IMR-90 (cell line): ENCODE results near the gene CFAP299. TPM values are rescaled to one million over a fixed set of nuclear protein-coding genes. Genes with fewer than 3 reads are reported as not detected.
"Not testable (repeated sequence)": the region's sequence is repeated elsewhere in the genome, so short reads cannot be mapped to it uniquely, and the experiment has no call there.

ENCODE experiments used
- ATAC-seq: fragments of 200-7000 bp; cut with Tn5 transposase; 2 replicates; pipeline ENCODE4 v1.9.1; 2020; ENCODE audit warnings: low read depth, mild to moderate bottlenecking, moderate library complexity
- BruUV-seq: library from RNA; stranded (reverse); fragments of 400-500 nt; replicated peaks from 2 replicates; lab custom pipeline; 2021; lab: Mats Ljungman, UMichigan
- CTCF ChIA-PET: fragments of 300-600 bp; formaldehyde crosslinking; extraction: SDS; loops from one replicate; lab custom pipeline; 2021; ENCODE audit warnings: antibody characterized with exemption; lab: Yijun Ruan, JAX
- POLR2A ChIA-PET: fragments of 300-600 bp; sonication (Branson Sonifier 250); formaldehyde crosslinking; loops from one replicate; lab custom pipeline; 2022; ENCODE audit warnings: antibody characterized with exemption; ENCODE audit not compliant: unreplicated experiment; lab: Charles Lee
- DNase-seq: peaks from one replicate; pipeline ENCODE4 v3.0.0; 2013
- H2AFZ ChIP-seq: replicated peaks from 2 replicates; pipeline ENCODE3; 2013; ENCODE audit warnings: low read length, mild to moderate bottlenecking; ENCODE audit not compliant: poor library complexity
- H2AK5ac ChIP-seq: 2 replicates; pipeline ENCODE4 v1.6.1; 2013; ENCODE audit warnings: low read depth, low read length, inconsistent platforms
- H2AK9ac ChIP-seq: replicated peaks from 2 replicates; pipeline ENCODE3; 2013; ENCODE audit warnings: mild to moderate bottlenecking, low read depth, low read length, moderate library complexity; ENCODE audit not compliant: poor library complexity
- H2BK120ac ChIP-seq: 2 replicates; pipeline ENCODE4 v1.6.1; 2013; ENCODE audit warnings: low read depth, low read length, inconsistent platforms
- H2BK15ac ChIP-seq: 3 replicates; pipeline ENCODE4 v1.6.1; 2013; ENCODE audit warnings: low read depth, low read length, inconsistent platforms
- H2BK20ac ChIP-seq: 2 replicates; pipeline ENCODE4 v1.6.1; 2013; ENCODE audit warnings: low read depth, mild to moderate bottlenecking, inconsistent platforms, low read length, moderate library complexity
- H2BK5ac ChIP-seq: 2 replicates; pipeline ENCODE4 v1.6.1; 2013; ENCODE audit warnings: mild to moderate bottlenecking, low read depth, low read length, inconsistent platforms; ENCODE audit not compliant: poor library complexity, severe bottlenecking
- H3K14ac ChIP-seq: replicated peaks from 2 replicates; pipeline ENCODE4 v1.6.1; 2013; ENCODE audit warnings: low read depth, low read length, inconsistent platforms
- H3K18ac ChIP-seq: 2 replicates; pipeline ENCODE4 v1.6.1; 2013; ENCODE audit warnings: low read depth, low read length, control low read depth
- H3K23ac ChIP-seq: 2 replicates; pipeline ENCODE4 v1.6.1; 2013; ENCODE audit warnings: low read depth, low read length, inconsistent platforms
- H3K27ac ChIP-seq: 2 replicates; pipeline ENCODE4 v1.5.1; 2013; ENCODE audit warnings: mild to moderate bottlenecking, control low read depth, low read length; ENCODE audit not compliant: insufficient read depth
- H3K27me3 ChIP-seq: 2 replicates; pipeline ENCODE4 v1.6.1; 2013; ENCODE audit warnings: low read length; ENCODE audit not compliant: control insufficient read depth, insufficient read depth
- H3K36me3 ChIP-seq: 2 replicates; pipeline ENCODE4 v1.6.1; 2013; ENCODE audit warnings: low read length, mixed read lengths; ENCODE audit not compliant: control insufficient read depth, insufficient read depth
- H3K4ac ChIP-seq: 2 replicates; pipeline ENCODE4 v1.6.1; 2013; ENCODE audit warnings: low read depth, low read length, inconsistent platforms
- H3K4me1 ChIP-seq: 2 replicates; pipeline ENCODE4 v1.6.1; 2013; ENCODE audit warnings: low read length, mixed read lengths; ENCODE audit not compliant: control insufficient read depth, insufficient read depth
- H3K4me2 ChIP-seq: 2 replicates; pipeline ENCODE4 v1.6.1; 2013; ENCODE audit warnings: low read depth, mild to moderate bottlenecking, control low read depth, low read length, moderate library complexity
- H3K4me3 ChIP-seq: 2 replicates; pipeline ENCODE4 v1.5.1; 2013; ENCODE audit warnings: low read depth, mild to moderate bottlenecking, control low read depth, low read length, moderate library complexity; ENCODE audit not compliant: insufficient read depth
- H3K56ac ChIP-seq: 2 replicates; pipeline ENCODE4 v1.6.1; 2013; ENCODE audit warnings: low read length, inconsistent platforms; ENCODE audit not compliant: insufficient read depth; ENCODE audit errors: extremely low read depth
- H3K79me1 ChIP-seq, 2 experiments: 2 replicates each; pipeline ENCODE4 v1.6.1; 2013; ENCODE audit warnings: low read length in 2 of 2, inconsistent platforms in 1 of 2, low read depth in 1 of 2
- H3K9ac ChIP-seq: 2 replicates; pipeline ENCODE4 v1.6.1; 2013; ENCODE audit warnings: low read depth, low read length, control low read depth
- H3K9me1 ChIP-seq: 2 replicates; pipeline ENCODE4 v1.6.1; 2013; ENCODE audit warnings: low read length, inconsistent platforms; ENCODE audit not compliant: insufficient read depth
- H3K9me3 ChIP-seq: 2 replicates; pipeline ENCODE4 v1.6.1; 2013; ENCODE audit warnings: low read length; ENCODE audit not compliant: control insufficient read depth, insufficient read depth
- H4K20me1 ChIP-seq: 2 replicates; pipeline ENCODE4 v1.6.1; 2013; ENCODE audit warnings: low read length, inconsistent platforms; ENCODE audit not compliant: insufficient read depth
- H4K5ac ChIP-seq: 2 replicates; pipeline ENCODE4 v1.6.1; 2013; ENCODE audit warnings: mild to moderate bottlenecking, low read depth, low read length, control low read depth
- H4K8ac ChIP-seq, 2 experiments: 2 replicates each; pipeline ENCODE4 v1.6.1; 2013; ENCODE audit warnings: low read depth in 2 of 2, low read length in 2 of 2, control low read depth in 1 of 2, inconsistent platforms in 1 of 2
- H4K91ac ChIP-seq: 2 replicates; pipeline ENCODE4 v1.6.1; 2013; ENCODE audit warnings: low read depth, low read length, inconsistent platforms; ENCODE audit not compliant: insufficient read depth
- WGBS, 2 experiments: methylation state at CpG; one replicate each; pipeline versions ENCODE4 v1.1.5 to v1.1.7; 2013; ENCODE audit warnings: missing lambda C conversion rate in 2 of 2; ENCODE audit not compliant: insufficient read length in 1 of 2; ENCODE audit errors: extremely low coverage in 2 of 2; 5-methylcytosine and 5-hydroxymethylcytosine counted together
- dilution Hi-C: fragments of 300-500 bp; cut with HindIII; formaldehyde crosslinking; loops from one replicate; pipeline ENCODE4 v1.14.3; 2018; ENCODE audit warnings: low sequenced_read_pairs; ENCODE audit not compliant: unreplicated experiment
- in situ Hi-C: fragments of 300-500 bp; cut with MboI; formaldehyde crosslinking; loops from 3 replicates; pipeline ENCODE4 v1.14.3; 2019; ENCODE audit warnings: low sequenced_read_pairs, inconsistent platforms, mixed read lengths
- intact Hi-C: fragments of 100-400 bp; cut with micrococcal nuclease; formaldehyde crosslinking; loops from 2 replicates; pipeline ENCODE4 v1.10.0; 2022
- polyA plus RNA-seq, 3 experiments: library from polyadenylated mRNA; depleted of rRNA; stranded (reverse); fragments of >200 nt; gene quantifications; 2 replicates each; pipeline ENCODE4 v1.2.3, GENCODE V29; 2012; ENCODE audit warnings: low replicate concordance in 1 of 3
- total RNA-seq: library from RNA; depleted of rRNA; stranded (reverse); fragments of >200 nt; gene quantifications from 2 replicates; pipeline ENCODE4 v1.2.3, GENCODE V29; 2012

CFAP299 gene
- total and polyA plus RNA-seq, 2 of the 4 experiments (the other 2 are of a cell fraction): 1.0 to 1.1 TPM

GRCh38 chr4:80749558-80749957 is 414.0 kb downstream of the CFAP299 start:
- BruUV-seq, H4K20me1 ChIP-seq, POLR2A ChIA-PET, H2BK5ac ChIP-seq, ATAC-seq, H3K18ac ChIP-seq, H2BK120ac ChIP-seq, H3K4me3 ChIP-seq, H2BK15ac ChIP-seq, H3K36me3 ChIP-seq, H3K4me2 ChIP-seq, H4K5ac ChIP-seq, H4K8ac ChIP-seq, H3K79me1 ChIP-seq, DNase-seq, H3K27me3 ChIP-seq, H2AFZ ChIP-seq, H3K4ac ChIP-seq, H3K9ac ChIP-seq, H2AK5ac ChIP-seq, H4K91ac ChIP-seq, H3K27ac ChIP-seq, H3K23ac ChIP-seq, H3K56ac ChIP-seq, H3K4me1 ChIP-seq, intact Hi-C loops, H3K9me3 ChIP-seq, dilution Hi-C loops, in situ Hi-C loops, H3K9me1 ChIP-seq, CTCF ChIA-PET, H2BK20ac ChIP-seq, H2AK9ac ChIP-seq, H3K14ac ChIP-seq: not testable (repeated sequence)
- 80% methylated on average over 2 of the region's 6 CpGs; no CpG with 5 or more reads in 1 of the 2 experiments for WGBS, 2 experiments
